Uterus (tissue), 4 donors: Measurements from ENCODE around the gene HEBP1. TPM values are rescaled to one million over a fixed set of nuclear protein-coding genes. Genes with fewer than 3 reads are reported as not detected.

ENCODE experiments used
- DNase-seq, 2 donors: peaks; one replicate each; pipeline ENCODE4 v3.0.0-alpha.2; 2019 to 2020
- H3K27ac ChIP-seq, 2 donors: fragments of 200-600 bp; sonication (generic); 1 replicate in 1 of 2; 2 replicates in 1 of 2; pipeline ENCODE4 v1.5.1; 2016 to 2018
- H3K27me3 ChIP-seq, 2 donors: fragments of 200-600 bp; sonication (generic); one replicate each; pipeline ENCODE4 v1.5.1; 2018 to 2019; ENCODE audit warnings: control low read depth in 1 of 2
- H3K36me3 ChIP-seq, 2 donors: fragments of 200-600 bp; sonication (generic); one replicate each; pipeline ENCODE4 v1.5.1; 2019; ENCODE audit warnings: control low read depth in 1 of 2
- H3K4me1 ChIP-seq, 2 donors: fragments of 200-600 bp; sonication (generic); one replicate each; pipeline ENCODE4 v1.5.1; 2018 to 2019; ENCODE audit warnings: control low read depth in 1 of 2
- H3K4me3 ChIP-seq, 2 donors: fragments of 200-600 bp; sonication (generic); 1 replicate in 1 of 2; 2 replicates in 1 of 2; pipeline ENCODE4 v1.5.1; 2018 to 2019; ENCODE audit warnings: mild to moderate bottlenecking in 1 of 2
- H3K9me3 ChIP-seq, 2 donors: fragments of 200-600 bp; sonication (generic); one replicate each; pipeline ENCODE4 v1.5.1; 2019; ENCODE audit warnings: control low read depth in 1 of 2
- CTCF ChIP-seq, 4 experiments: fragments of 200-600 bp in 2 of 4; fragments of 450-650 bp in 2 of 4; sonication (generic) in 2 of 4; IDR thresholded peaks; one replicate each; pipeline ENCODE4 v1.5.1; 2016 to 2019; ENCODE audit warnings: antibody characterized with exemption in 4 of 4, mild to moderate bottlenecking in 2 of 4, moderate library complexity in 1 of 4
- POLR2A ChIP-seq, 2 donors: fragments of 450-650 bp; IDR thresholded peaks; one replicate each; pipeline ENCODE4 v1.6.1; 2016; ENCODE audit warnings: antibody characterized with exemption in 2 of 2, mild to moderate bottlenecking in 1 of 2, moderate library complexity in 1 of 2
- intact Hi-C: fragments of 100-400 bp; cut with DNase I; formaldehyde crosslinking; loops from one replicate; pipeline ENCODE4 v1.15.1; 2023; ENCODE audit warnings: low total_unique reads
- total RNA-seq, 4 donors: library from RNA; depleted of rRNA in 3 of 4; stranded (reverse); fragments of >200 nt in 3 of 4; gene quantifications; one replicate each; pipeline versions ENCODE4 v1.1.0 to v1.2.4, GENCODE V29; 2014 to 2023
- donor health status: DM: yes; HTN: yes; CAD: no.

The HEBP1 gene
- total RNA-seq, 4 donors from 2014 or later = 10.5 to 64.4 (median 40.9) TPM

DNA sequence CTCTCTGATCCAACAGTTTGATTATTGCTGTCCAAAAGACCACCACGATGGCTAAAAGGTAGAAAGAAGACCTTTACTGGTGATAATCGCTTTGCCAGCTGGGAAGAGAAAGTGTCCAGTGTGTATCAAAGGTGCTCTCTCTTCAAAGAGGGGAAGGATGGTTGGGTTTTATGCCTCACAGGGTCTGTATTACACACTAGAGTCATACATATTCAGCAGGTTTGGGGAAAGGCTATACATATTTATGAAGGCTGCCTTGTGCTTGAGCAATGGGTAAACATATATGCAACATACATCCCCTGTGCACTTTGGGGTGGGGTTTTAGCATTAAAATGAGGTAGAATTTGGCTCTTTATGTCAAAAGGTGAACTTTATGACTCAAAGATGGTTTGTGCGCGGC, 66.3 kb downstream of the HEBP1 start:
- H3K4me1 ChIP-seq = no peaks in the 10 kb centered on the region
- no peak for DNase-seq
- TF ChIP-seq POLR2A (IDR thresholded peaks at IDR 0.05) = no peak
- TF ChIP-seq CTCF (IDR thresholded peaks at IDR 0.05) = no peak
- no peak overlapping the region for H3K27ac ChIP-seq
- no peaks in the 10 kb centered on the region for H3K36me3 ChIP-seq
- no peaks in the 10 kb centered on the region for H3K27me3 ChIP-seq
- intact Hi-C loops = no loop called here
- no peaks in the 10 kb centered on the region for H3K9me3 ChIP-seq
- H3K4me3 ChIP-seq = no peak overlapping the region

GRCh38 chr12:12930633-12931219, 69.3 kb downstream of the HEBP1 start:
- Histone ChIP-seq H3K36me3 (no peaks in the 10 kb centered on the region), H3K27me3 (no peaks in the 10 kb centered on the region), H3K4me3 (no peak overlapping the region), H3K27ac (no peak overlapping the region), H3K9me3 (no peaks in the 10 kb centered on the region), H3K4me1 (no peaks in the 10 kb centered on the region)
- intact Hi-C loops = no loop called here
- TF ChIP-seq POLR2A (IDR thresholded peaks at IDR 0.05) (no peak), CTCF (IDR thresholded peaks at IDR 0.05) (no peak)
- no peak for DNase-seq

GRCh38 chr12:12929696-12930095, 70.4 kb downstream of the HEBP1 start:
- no peak overlapping the region for H3K4me3 ChIP-seq
- no peaks in the 10 kb centered on the region for H3K4me1 ChIP-seq
- TF ChIP-seq CTCF (IDR thresholded peaks at IDR 0.05) = no peak
- no peak for TF ChIP-seq POLR2A (IDR thresholded peaks at IDR 0.05)
- no peaks in the 10 kb centered on the region for H3K27me3 ChIP-seq
- no peak overlapping the region for H3K27ac ChIP-seq
- no peaks in the 10 kb centered on the region for H3K36me3 ChIP-seq
- DNase-seq = no peak
- intact Hi-C loops = no loop called here
- H3K9me3 ChIP-seq = no peaks in the 10 kb centered on the region

GRCh38 chr12:12927211-12928079, 72.6 kb downstream of the HEBP1 start:
- peak in 1 of 2 donors; percentile 29 for DNase-seq
- H3K36me3 ChIP-seq = no peaks in the 10 kb centered on the region
- H3K27ac ChIP-seq = no peak overlapping the region
- peak overlapping the region in 1 of 2 donors; percentile 8 for H3K4me3 ChIP-seq
- intact Hi-C loops = no loop called here
- H3K27me3 ChIP-seq = no peaks in the 10 kb centered on the region
- no peaks in the 10 kb centered on the region for H3K4me1 ChIP-seq
- TF ChIP-seq CTCF (IDR thresholded peaks at IDR 0.05) (no peak), POLR2A (IDR thresholded peaks at IDR 0.05) (no peak)
- H3K9me3 ChIP-seq = no peaks in the 10 kb centered on the region

DNA sequence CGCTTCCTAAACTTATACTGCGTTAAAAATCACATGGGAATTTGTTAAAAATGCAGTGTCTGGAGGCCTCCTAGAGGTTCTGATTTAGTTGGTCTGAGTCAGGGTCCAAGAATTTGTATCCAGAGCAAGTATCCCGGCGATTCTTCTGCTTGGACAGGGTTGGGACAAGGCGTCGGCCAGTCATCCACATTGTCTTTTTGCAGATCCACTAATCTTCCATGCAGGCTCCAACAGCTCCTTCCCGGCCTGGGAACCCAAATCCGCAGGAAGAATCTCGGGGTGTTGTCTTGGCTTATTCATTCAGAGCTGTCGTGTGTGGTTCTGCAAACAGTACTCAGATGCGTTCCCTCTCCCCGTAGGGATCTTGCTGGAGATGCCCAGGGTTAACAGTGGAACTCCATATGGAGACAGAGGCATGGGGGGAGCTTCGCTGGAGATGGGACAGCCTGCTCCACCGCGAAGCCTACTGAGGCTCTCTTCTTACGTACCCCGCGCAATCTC, 73.4 kb downstream of the HEBP1 start:
- no peak overlapping the region for H3K4me3 ChIP-seq
- TF ChIP-seq CTCF (IDR thresholded peaks at IDR 0.05) (no peak), POLR2A (IDR thresholded peaks at IDR 0.05) (no peak)
- H3K27me3 ChIP-seq = no peaks in the 10 kb centered on the region
- no peaks in the 10 kb centered on the region for H3K4me1 ChIP-seq
- no peaks in the 10 kb centered on the region for H3K9me3 ChIP-seq
- intact Hi-C loops = no loop called here
- no peak overlapping the region for H3K27ac ChIP-seq
- no peak for DNase-seq
- no peaks in the 10 kb centered on the region for H3K36me3 ChIP-seq
